HG03565 (cell line): ENCODE measurements around the gene LAMA5.

Source experiments
- ATAC-seq: cut with Tn5 transposase; IDR thresholded peaks from one replicate; pipeline ENCODE4 v1.9.1; 2021; ENCODE audit warnings: mild to moderate bottlenecking, moderate library complexity; ENCODE audit not compliant: unreplicated experiment

LAMA5 gene

GRCh38 chr20:62360854-62361798 lies 6.0 kb downstream of the LAMA5 start:
- ATAC-seq, result no peak

GRCh38 chr20:62359491-62360121 lies 7.5 kb downstream of the LAMA5 start:
- ATAC-seq, result no peak

GRCh38 chr20:62359043-62359490 lies 8.0 kb downstream of the LAMA5 start:
- ATAC-seq, result no peak

- no peak for ATAC-seq
Observed at GRCh38 chr20:62358171-62359042, 8.7 kb downstream of the LAMA5 start.

GRCh38 chr20:62357681-62358080 lies 9.4 kb downstream of the LAMA5 start:
- ATAC-seq, result no peak

- ATAC-seq, result no peak
Observed at GRCh38 chr20:62357187-62357667, 9.9 kb downstream of the LAMA5 start.

- ATAC-seq, result no peak
Observed at GRCh38 chr20:62356589-62357186, 10.4 kb downstream of the LAMA5 start.

- ATAC-seq, result no peak
Observed at GRCh38 chr20:62355878-62356588, 11.1 kb downstream of the LAMA5 start.

GRCh38 chr20:62355516-62355877 lies 11.6 kb downstream of the LAMA5 start:
- ATAC-seq, result no peak

GRCh38 chr20:62354811-62355341 lies 12.2 kb downstream of the LAMA5 start:
- no peak for ATAC-seq

- ATAC-seq, result no peak
Observed at GRCh38 chr20:62354031-62354808, 12.9 kb downstream of the LAMA5 start.

GRCh38 chr20:62353289-62354030 lies 13.7 kb downstream of the LAMA5 start:
- no peak for ATAC-seq

GRCh38 chr20:62352402-62353288 lies 14.5 kb downstream of the LAMA5 start:
- ATAC-seq, result no peak

- ATAC-seq, result no peak
Observed at GRCh38 chr20:62351469-62352401, 15.4 kb downstream of the LAMA5 start.

- ATAC-seq, result no peak
Observed at GRCh38 chr20:62350629-62351422, 16.3 kb downstream of the LAMA5 start.
